Kidney (tissue), 14 donors: ENCODE results near the gene ESRRG. TPM values are rescaled to one million over a fixed set of nuclear protein-coding genes. Genes with fewer than 3 reads are reported as not detected.

ENCODE experiments used
- DNase-seq, 5 donors: peaks; one replicate each; pipeline ENCODE4 v3.0.0-alpha.2; 2013 to 2020
- FAIRE-seq: peaks from 2 replicates; lab custom pipeline; 2012; peaks lifted over from hg19 to GRCh38; lab: Jason Lieb, UNC
- H3K27ac ChIP-seq, 2 donors: one replicate each; pipeline ENCODE4 v1.7.0; 2013; ENCODE audit warnings: low read depth in 2 of 2, low read length in 2 of 2, inconsistent platforms in 1 of 2
- H3K27me3 ChIP-seq: one replicate; pipeline ENCODE4 v1.7.1; 2013; ENCODE audit warnings: low read length, inconsistent platforms; ENCODE audit not compliant: control insufficient read depth, insufficient read depth
- H3K36me3 ChIP-seq, 3 donors: one replicate each; pipeline versions ENCODE4 v1.7.0 to v1.7.1; 2013; ENCODE audit warnings: low read length in 3 of 3, control low read depth in 1 of 3, inconsistent platforms in 1 of 3; ENCODE audit not compliant: insufficient read depth in 3 of 3, control insufficient read depth in 2 of 3
- H3K4me1 ChIP-seq, 3 donors: one replicate each; pipeline versions ENCODE4 v1.7.0 to v1.7.1; 2013; ENCODE audit warnings: low read length in 3 of 3, inconsistent platforms in 1 of 3, low read depth in 1 of 3; ENCODE audit not compliant: control insufficient read depth in 2 of 3, insufficient read depth in 2 of 3
- H3K4me3 ChIP-seq, 3 donors: one replicate each; pipeline versions ENCODE4 v1.7.0 to v1.8.1; 2013; ENCODE audit warnings: low read length in 3 of 3, control low read depth in 1 of 3, inconsistent platforms in 1 of 3
- H3K9ac ChIP-seq, 3 donors: one replicate each; pipeline versions ENCODE4 v1.7.0 to v1.7.1; 2013; ENCODE audit warnings: low read length in 3 of 3, control low read depth in 1 of 3, inconsistent platforms in 1 of 3
- H3K9me3 ChIP-seq, 3 donors: one replicate each; pipeline versions ENCODE4 v1.7.0 to v1.7.1; 2013; ENCODE audit warnings: low read length in 3 of 3, control low read depth in 1 of 3, inconsistent platforms in 1 of 3; ENCODE audit not compliant: control insufficient read depth in 2 of 3, insufficient read depth in 1 of 3
- CTCF ChIP-seq: IDR thresholded peaks from 3 replicates; pipeline ENCODE4 v1.5.1; 2012; ENCODE audit warnings: mild to moderate bottlenecking, moderate library complexity, borderline replicate concordance; ENCODE audit not compliant: insufficient read depth; ENCODE audit errors: extremely low read depth
- intact Hi-C: fragments of 100-400 bp; cut with DNase I; formaldehyde crosslinking; loops from one replicate; pipeline ENCODE4 v1.11.1; 2022
- polyA plus RNA-seq: library from polyadenylated mRNA; stranded (reverse); fragments of 350-450 nt; fragmentation: Illumina TruSeq; extraction: RNeasy Lipid Tissue Mini Kit (QIAGEN cat#74804); gene quantifications from one replicate; pipeline ENCODE4 v1.2.3, GENCODE V29; 2014; ENCODE audit warnings: low read depth, low replicate concordance; ENCODE audit not compliant: insufficient read depth
- total RNA-seq: library from RNA; stranded (reverse); fragmentation: NEBNext Ultra II Directional; extraction: Animal tissue kit (Norgen Biotek cat#: 25700); gene quantifications from one replicate; pipeline ENCODE4 v1.2.1, GENCODE V29; 2021
- donor health status: control.
- donor health status: control.
- donor health status: control.
- donor health status: control.
- donor health status: control.
- donor health status: DM: yes; HTN: yes; CAD: no.
- donor health status: Normal renal cell carcinoma (clear cell type).

The ESRRG gene
- total and polyA plus RNA-seq, 2 donors from 2014 or later: 11.9 to 25.3 TPM

GRCh38 chr1:216498277-216498676 is 225.0 kb downstream of the ESRRG start:
- TF ChIP-seq CTCF: no peak
- no peak overlapping the region for H3K9ac ChIP-seq
- H3K9me3 ChIP-seq: no peaks in the 10 kb centered on the region
- DNase-seq (no peak), FAIRE-seq (no peak)
- H3K27ac ChIP-seq: no peak overlapping the region
- no peaks in the 10 kb centered on the region for H3K36me3 ChIP-seq
- intact Hi-C loops: no loop called here
- no peaks in the 10 kb centered on the region for H3K27me3 ChIP-seq
- no peaks in the 10 kb centered on the region for H3K4me1 ChIP-seq
- H3K4me3 ChIP-seq: no peak overlapping the region

GRCh38 chr1:216485042-216485441 is 238.2 kb downstream of the ESRRG start:
- intact Hi-C loops: no loop called here
- DNase-seq: no peak
- Histone ChIP-seq H3K27me3 (no peaks in the 10 kb centered on the region), H3K4me1 (no peaks in the 10 kb centered on the region), H3K27ac (no peak overlapping the region), H3K36me3 (no peaks in the 10 kb centered on the region), H3K9ac (no peak overlapping the region), H3K9me3 (no peaks in the 10 kb centered on the region), H3K4me3 (no peak overlapping the region)
- no peak for FAIRE-seq
- TF ChIP-seq CTCF: no peak

GRCh38 chr1:216483672-216484401 is 239.4 kb downstream of the ESRRG start:
- H3K27ac ChIP-seq: no peak overlapping the region
- no peak for FAIRE-seq
- no peak for DNase-seq
- no peaks in the 10 kb centered on the region for H3K4me1 ChIP-seq
- intact Hi-C loops: no loop called here
- H3K27me3 ChIP-seq: no peaks in the 10 kb centered on the region
- H3K9me3 ChIP-seq: no peaks in the 10 kb centered on the region
- H3K36me3 ChIP-seq: no peaks in the 10 kb centered on the region
- TF ChIP-seq CTCF: no peak
- no peak overlapping the region for H3K9ac ChIP-seq
- H3K4me3 ChIP-seq: no peak overlapping the region

- Histone ChIP-seq H3K27me3 (no peaks in the 10 kb centered on the region), H3K9me3 (no peaks in the 10 kb centered on the region), H3K9ac (no peak overlapping the region), H3K36me3 (no peaks in the 10 kb centered on the region), H3K4me3 (no peak overlapping the region), H3K27ac (no peak overlapping the region), H3K4me1 (no peaks in the 10 kb centered on the region)
- TF ChIP-seq CTCF: no peak
- DNase-seq: no peak
- intact Hi-C loops: no loop called here
- FAIRE-seq: no peak
Observed at GRCh38 chr1:216482620-216483019, 240.6 kb downstream of the ESRRG start.
